ENCODE measurements around the gene NFAT5.

Gene NFAT5

DNA sequence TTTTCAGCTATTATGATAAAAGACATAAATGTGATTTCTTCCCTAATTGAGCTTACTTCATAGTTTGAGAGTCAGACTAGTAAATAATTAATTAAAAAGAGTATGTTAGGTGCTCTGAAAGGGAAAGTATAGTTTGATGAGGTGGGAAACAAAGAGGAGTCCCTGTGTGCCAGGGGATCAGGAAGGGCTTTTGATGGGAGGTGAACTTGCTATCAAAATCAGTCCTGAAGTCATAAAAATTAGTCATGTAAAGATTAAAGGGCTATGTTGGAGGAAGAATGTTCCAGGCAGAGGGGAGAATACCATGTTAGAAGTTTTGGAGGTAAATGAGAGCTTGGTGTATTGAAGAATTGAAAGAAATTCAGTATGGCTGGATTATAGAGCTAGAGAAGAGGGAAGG lies 31.0 kb downstream of the NFAT5 start:
- TF ChIP-seq USF1 (IDR thresholded peaks at IDR 0.05) (no peak), NFIC (IDR thresholded peaks at IDR 0.05) (no peak), TCF12 (IDR thresholded peaks at IDR 0.05; ENCODE audit: low read depth) (no peak), EGR1 (IDR thresholded peaks at IDR 0.05) (no peak)
- TF ChIP-seq, protein P1, sequence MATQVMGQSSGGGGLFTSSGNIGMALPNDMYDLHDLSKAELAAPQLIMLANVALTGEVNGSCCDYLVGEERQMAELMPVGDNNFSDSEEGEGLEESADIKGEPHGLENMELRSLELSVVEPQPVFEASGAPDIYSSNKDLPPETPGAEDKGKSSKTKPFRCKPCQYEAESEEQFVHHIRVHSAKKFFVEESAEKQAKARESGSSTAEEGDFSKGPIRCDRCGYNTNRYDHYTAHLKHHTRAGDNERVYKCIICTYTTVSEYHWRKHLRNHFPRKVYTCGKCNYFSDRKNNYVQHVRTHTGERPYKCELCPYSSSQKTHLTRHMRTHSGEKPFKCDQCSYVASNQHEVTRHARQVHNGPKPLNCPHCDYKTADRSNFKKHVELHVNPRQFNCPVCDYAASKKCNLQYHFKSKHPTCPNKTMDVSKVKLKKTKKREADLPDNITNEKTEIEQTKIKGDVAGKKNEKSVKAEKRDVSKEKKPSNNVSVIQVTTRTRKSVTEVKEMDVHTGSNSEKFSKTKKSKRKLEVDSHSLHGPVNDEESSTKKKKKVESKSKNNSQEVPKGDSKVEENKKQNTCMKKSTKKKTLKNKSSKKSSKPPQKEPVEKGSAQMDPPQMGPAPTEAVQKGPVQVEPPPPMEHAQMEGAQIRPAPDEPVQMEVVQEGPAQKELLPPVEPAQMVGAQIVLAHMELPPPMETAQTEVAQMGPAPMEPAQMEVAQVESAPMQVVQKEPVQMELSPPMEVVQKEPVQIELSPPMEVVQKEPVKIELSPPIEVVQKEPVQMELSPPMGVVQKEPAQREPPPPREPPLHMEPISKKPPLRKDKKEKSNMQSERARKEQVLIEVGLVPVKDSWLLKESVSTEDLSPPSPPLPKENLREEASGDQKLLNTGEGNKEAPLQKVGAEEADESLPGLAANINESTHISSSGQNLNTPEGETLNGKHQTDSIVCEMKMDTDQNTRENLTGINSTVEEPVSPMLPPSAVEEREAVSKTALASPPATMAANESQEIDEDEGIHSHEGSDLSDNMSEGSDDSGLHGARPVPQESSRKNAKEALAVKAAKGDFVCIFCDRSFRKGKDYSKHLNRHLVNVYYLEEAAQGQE (IDR thresholded peaks at IDR 0.05; ENCODE audit: low read depth) = no peak

- TF ChIP-seq NFIC (IDR thresholded peaks at IDR 0.05) (no peak), RAD21 (IDR thresholded peaks at IDR 0.05; ENCODE audit: low read depth) (no peak), FOXM1 (IDR thresholded peaks at IDR 0.05; ENCODE audit: borderline replicate concordance, low read depth) (no peak), ZBTB7A (IDR thresholded peaks at IDR 0.05; ENCODE audit: low read depth) (no peak), TCF12 (IDR thresholded peaks at IDR 0.05; ENCODE audit: low read depth) (no peak), USF1 (IDR thresholded peaks at IDR 0.05) (no peak), CEBPB (IDR thresholded peaks at IDR 0.05) (no peak), TAF1 (IDR thresholded peaks at IDR 0.05; ENCODE audit: low read depth) (no peak), EP300 (IDR thresholded peaks at IDR 0.05; ENCODE audit: borderline replicate concordance) (no peak)
- TF ChIP-seq, protein P1 (IDR thresholded peaks at IDR 0.05; ENCODE audit: low read depth) = no peak
- TF ChIP-seq, protein P2, sequence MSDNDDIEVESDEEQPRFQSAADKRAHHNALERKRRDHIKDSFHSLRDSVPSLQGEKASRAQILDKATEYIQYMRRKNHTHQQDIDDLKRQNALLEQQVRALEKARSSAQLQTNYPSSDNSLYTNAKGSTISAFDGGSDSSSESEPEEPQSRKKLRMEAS (IDR thresholded peaks at IDR 0.05) = no peak
These were observed 32.3 kb downstream of the NFAT5 start for GRCh38 chr16:69598045-69598444.

GRCh38 chr16:69599731-69600130 lies 34.0 kb downstream of the NFAT5 start:
- TF ChIP-seq EGR1 (IDR thresholded peaks at IDR 0.05) = no peak
- TF ChIP-seq EP300 (IDR thresholded peaks at IDR 0.05; ENCODE audit: borderline replicate concordance) = no peak
- TF ChIP-seq USF1 (IDR thresholded peaks at IDR 0.05) = no peak
- TF ChIP-seq NFIC (IDR thresholded peaks at IDR 0.05) = no peak
- no peak for TF ChIP-seq RAD21 (IDR thresholded peaks at IDR 0.05; ENCODE audit: low read depth)
- TF ChIP-seq ZBTB7A (IDR thresholded peaks at IDR 0.05; ENCODE audit: low read depth) = no peak
- no peak for TF ChIP-seq TCF12 (IDR thresholded peaks at IDR 0.05; ENCODE audit: low read depth)
- no peak for TF ChIP-seq TEAD4 (IDR thresholded peaks at IDR 0.05)
- TF ChIP-seq TAF1 (IDR thresholded peaks at IDR 0.05; ENCODE audit: low read depth) = no peak
- TF ChIP-seq CREB1 (IDR thresholded peaks at IDR 0.05; ENCODE audit: low read depth) = no peak

GRCh38 chr16:69600202-69600601 lies 34.4 kb downstream of the NFAT5 start:
- TF ChIP-seq RAD21 (IDR thresholded peaks at IDR 0.05; ENCODE audit: low read depth) (no peak), CREB1 (IDR thresholded peaks at IDR 0.05; ENCODE audit: low read depth) (no peak), CEBPB (IDR thresholded peaks at IDR 0.05) (no peak), USF1 (IDR thresholded peaks at IDR 0.05) (no peak), EP300 (IDR thresholded peaks at IDR 0.05; ENCODE audit: borderline replicate concordance) (no peak), ZBTB7A (IDR thresholded peaks at IDR 0.05; ENCODE audit: low read depth) (no peak), YY1 (IDR thresholded peaks at IDR 0.05; ENCODE audit: low read depth) (no peak), TEAD4 (IDR thresholded peaks at IDR 0.05) (no peak), TCF12 (IDR thresholded peaks at IDR 0.05; ENCODE audit: low read depth) (no peak), NFIC (IDR thresholded peaks at IDR 0.05) (no peak), FOXM1 (IDR thresholded peaks at IDR 0.05; ENCODE audit: borderline replicate concordance, low read depth) (no peak), TAF1 (IDR thresholded peaks at IDR 0.05; ENCODE audit: low read depth) (no peak), EGR1 (IDR thresholded peaks at IDR 0.05) (no peak)
- TF ChIP-seq, protein P2 (IDR thresholded peaks at IDR 0.05) = no peak
- TF ChIP-seq, protein P1 (IDR thresholded peaks at IDR 0.05; ENCODE audit: low read depth) = no peak

Data from Ishikawa (cell line).